Activated T-cell treated with anti-CD3 and anti-CD28 coated beads for 48 hours (primary cell): ENCODE data around the gene HSF4.

ENCODE experiments used
- DNase-seq: peaks from one replicate; pipeline ENCODE4 v3.0.0-alpha.2; 2020; ENCODE audit warnings: low read depth

Gene HSF4

DNA sequence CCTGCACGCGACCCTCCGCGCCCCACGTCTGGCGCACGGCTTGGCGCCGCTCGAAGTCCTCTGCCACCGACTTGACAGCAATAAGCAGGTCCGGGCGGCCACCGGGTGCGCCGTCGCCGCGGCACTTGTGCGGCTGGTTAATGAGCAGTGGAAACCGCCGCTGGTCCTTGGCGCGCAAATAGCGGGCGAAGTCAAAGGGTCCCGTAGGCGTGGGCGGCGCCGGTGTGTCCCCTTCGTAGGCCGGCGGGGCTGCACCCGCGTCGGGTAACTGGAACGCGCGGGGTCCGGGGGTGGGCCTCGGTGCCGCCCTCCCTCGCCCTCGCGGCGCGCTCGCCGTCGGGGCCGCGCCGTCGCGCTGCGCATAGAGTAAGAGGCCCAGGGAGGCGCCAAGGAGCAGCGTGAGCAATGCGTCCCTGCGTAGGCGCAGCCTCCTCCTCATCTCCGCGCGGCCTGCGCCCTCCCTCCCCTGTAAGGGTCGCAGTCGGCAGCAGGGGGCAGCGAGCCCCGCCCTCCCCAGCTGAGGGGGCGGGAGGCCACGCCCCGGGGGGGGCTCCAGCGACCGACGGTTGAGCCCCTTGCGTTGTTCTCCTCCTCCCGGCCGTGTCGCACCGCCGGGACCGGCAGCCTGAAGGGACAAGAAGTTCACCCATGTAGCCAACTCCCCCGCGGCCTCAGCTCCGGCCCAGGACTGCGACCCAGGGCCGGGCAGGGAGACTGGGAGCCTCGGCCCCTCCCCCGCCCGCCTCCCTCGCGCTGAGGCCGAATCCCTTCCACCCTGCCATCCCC lies 14.3 kb upstream of the HSF4 start:
- no peak for DNase-seq

DNA sequence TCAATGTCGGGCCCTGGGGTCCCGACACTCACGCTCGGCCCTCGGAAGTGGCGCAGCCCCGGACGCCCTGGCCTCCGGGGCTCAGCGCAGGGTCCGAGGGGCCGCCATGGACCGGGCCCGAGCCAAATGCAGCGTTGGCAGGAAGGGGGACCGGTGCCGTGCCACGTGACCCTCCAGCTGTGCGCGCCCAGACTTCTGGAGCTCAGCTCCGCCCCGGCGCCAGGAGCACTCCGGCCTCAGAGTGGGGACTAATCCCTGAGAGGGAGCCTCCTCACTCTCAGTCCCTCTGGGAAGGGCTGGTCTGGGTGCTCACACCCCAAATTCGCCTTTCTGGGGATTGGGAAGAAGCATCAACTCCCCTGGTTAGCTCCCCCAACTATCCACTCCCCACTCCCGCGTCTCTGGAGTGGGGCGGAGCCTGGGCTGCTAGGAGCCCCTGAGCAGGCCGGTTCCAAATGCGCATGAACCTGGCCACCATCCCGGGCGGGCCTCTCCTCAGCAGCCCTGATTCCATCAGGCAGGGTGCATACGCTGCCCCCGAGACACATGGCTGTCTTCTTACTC lies 13.6 kb upstream of the HSF4 start, which contains the start of gene B3GNT9:
Gene B3GNT9, minus strand, starts transcription at position 166 of the 564 bp plus-strand sequence. CDS start 513 bp downstream, outside the sequence.
- DNase-seq = no peak

DNA sequence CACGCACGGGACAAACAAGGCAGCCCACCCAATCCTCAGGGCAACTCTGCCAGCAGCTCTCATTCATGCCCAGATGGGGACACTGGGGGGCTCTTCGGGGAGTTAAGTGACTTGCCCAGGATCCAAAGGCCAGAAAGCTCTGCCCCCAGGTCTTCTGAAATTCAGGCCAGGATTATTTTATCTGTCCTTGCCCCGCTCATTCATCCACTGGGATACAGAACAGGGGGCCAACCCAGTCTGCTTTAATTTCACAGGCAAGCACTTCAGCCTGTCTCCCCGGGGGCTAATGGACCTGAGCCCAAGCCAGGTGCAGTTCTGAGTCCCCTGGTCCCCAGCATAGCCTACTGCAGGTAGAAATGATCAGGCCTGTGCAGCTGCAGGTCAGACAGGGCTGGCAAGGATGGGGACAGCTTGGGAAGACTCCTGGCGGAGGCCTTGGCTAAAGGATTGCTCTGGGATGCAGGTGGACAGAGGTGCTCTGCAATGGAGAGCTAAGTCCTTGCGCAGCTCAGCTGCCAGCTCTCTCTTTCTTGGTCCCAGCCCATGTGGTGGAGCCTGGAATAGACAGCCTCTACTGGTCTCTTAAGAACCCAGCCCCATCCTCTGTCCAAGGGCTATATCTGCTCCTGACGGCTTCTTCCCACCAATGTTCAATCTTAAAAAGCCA lies 13.0 kb upstream of the HSF4 start:
- no peak for DNase-seq

DNA sequence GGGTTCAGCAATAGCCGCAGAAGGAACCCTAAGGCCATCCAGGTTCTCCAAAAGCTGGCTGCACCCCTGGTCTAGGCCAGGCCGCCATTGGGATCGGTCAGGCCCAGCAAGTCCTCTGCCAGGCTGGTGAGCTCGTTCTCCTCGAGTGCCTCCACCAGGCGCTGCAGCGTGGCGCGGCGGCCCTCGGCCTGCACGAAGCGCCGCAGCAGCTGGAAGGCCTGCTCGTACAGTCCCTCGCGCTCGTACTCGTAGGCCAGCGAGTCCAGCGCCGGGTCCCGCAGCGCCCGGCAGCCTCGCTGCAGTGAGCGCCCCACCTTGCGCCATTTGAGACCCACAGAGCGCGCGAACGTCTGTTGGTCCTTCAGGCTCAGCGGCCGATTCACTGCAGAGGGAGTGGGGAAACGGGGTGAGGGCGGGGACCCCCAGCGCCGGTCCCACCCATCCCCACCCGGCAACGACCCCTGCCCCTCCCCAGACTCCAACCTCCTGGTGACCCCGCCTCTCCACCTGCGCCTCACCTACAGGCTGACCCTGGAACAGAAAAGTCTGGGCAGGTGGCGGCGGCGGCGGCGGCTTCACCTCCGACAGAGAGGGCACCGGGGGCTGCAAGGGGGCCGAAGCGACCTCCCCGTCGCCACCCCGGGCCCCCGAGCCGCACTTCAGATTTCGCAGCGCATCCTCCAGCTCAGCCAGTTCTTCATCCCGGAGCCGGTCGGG lies 9.8 kb upstream of the HSF4 start:
- DNase-seq = no peak

DNA sequence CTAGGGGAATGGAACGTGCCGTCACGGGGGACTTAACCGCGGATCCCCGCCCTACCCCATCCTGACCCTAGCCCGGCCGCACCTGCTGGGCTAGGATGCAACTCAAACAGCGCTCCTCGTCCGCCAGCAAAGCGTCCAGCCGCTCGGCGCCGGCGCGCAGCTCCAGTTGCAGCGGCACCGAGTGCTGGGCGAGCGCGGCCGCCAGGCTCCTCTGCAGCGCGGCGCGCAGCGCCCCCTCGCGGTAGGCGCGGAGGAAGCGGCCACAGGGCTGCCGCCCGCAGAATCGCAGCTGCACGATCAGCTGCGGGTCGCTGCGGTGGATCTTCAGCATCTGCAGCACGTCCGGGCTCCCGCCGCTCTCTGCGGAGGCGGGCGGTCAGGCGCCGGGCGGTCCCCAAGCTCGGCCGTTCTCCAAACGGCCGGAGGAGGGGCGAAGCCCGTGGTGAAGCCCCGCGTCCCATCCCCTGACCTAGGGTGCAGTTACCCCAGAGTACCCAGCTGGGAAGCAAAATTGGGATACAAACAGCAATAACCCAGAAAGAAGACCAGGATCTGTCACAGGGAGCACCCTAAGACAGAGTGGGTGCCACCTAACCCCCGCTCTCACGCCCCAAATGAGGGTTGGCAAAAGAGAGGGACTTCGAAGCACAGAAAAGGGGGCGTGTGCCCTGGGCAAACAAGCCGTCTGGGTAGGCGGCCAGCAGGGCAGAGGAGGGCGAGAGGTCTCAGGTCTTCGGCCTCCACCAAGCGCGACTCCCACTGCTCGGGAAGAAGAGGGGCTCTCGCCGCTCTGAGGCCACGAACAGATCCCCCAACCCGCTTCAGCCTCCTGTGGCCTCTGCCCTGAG lies 9.0 kb upstream of the HSF4 start:
- DNase-seq = peak; percentile 83

DNA sequence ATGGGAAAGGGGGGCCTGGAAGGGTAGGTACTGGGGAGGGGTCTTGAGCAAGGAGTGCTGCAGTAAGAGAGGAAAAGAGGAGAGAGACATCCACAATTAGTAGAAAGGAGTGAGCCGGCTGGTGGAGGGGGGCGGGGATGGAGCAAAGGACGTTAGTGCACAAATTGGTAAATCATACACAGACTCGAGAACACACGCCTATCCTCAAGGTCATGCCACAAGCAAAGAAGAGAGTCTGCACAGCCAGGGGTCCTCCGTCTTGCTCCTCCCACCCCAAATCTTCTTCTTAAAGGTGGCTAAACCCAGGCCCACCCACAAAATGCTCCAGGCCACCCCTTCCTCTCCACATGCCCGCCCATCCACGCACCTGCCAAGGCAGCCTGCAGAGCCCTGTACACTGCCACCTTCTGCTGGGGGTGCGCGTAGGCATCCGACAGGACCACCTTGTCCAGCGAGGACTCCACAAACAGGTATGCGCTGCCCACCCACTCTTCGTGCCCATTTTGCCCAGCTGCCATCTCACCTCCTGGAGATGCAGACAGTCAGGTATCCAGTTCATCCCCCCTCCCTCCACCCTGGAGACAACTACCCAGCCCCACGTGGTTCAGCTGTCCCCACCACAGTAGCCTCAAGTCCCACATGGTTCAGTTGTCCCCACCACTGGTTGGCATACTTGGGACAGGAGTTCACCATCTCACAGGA lies 8.3 kb upstream of the HSF4 start:
- DNase-seq = no peak

DNA sequence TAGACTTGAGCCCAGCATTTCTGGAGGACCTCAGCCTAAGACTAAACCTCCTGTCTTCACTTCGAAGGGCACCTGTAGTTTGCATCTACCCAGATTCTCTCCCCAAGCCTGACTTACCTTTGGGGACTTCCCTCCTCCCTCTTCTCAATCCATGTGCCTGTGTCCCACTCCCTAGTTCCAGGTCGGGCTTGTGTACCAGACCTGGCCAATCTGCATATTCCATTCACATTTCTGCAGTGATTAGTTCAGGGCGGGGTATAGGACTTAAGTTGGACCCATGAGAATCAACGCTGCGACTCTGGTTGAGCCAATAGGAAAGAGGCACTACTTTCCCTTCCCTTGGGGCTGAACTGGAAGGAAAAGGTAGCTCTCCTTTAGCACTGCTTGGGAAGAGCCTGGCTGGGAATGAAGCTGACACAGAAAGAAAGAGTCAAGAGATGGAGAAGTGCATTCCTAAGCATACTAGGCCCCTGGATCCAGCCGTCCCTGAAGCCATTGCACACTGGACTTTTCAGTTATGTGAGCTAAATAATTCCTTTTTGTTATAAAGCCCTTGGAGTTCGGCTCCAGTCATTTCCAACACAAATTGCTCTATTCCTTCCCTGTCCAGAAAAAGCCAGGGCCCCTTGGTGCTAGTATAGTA lies 7.3 kb upstream of the HSF4 start:
- no peak for DNase-seq

DNA sequence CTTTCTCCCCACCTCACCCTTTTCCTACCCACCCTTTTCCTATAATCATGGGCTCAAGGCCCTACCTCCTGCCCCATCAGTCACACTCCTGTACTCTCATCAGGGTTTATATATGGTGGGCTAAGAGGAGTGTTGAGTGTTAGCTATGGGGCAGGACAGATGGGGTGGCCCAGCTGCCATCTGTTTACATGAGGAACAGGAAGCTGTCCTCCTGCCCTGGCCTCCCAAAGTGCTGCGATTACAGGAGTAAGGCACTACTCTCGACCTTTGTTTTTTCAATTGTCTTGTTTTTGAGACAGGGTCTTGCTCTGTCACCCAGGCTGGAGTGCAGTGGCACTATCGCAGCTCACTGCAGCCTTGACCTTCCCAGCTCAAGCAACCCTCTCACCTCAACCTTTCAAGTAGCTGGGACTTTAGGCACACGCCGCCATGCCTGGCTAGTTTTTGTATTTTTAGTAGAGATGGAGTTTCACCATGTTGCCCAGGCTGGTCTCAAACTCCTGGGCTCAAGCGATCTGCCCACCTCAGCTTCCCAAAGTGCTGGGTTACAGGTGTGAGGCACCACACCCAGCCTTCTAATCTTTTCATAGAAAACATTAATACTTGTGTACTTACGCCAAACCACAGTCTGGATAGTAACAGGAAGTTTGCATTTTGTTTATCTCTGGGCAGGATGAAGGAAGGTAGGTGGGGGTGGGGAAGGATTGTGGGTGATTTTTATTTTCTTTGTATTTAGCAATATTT lies 6.5 kb upstream of the HSF4 start:
- no peak for DNase-seq

DNA sequence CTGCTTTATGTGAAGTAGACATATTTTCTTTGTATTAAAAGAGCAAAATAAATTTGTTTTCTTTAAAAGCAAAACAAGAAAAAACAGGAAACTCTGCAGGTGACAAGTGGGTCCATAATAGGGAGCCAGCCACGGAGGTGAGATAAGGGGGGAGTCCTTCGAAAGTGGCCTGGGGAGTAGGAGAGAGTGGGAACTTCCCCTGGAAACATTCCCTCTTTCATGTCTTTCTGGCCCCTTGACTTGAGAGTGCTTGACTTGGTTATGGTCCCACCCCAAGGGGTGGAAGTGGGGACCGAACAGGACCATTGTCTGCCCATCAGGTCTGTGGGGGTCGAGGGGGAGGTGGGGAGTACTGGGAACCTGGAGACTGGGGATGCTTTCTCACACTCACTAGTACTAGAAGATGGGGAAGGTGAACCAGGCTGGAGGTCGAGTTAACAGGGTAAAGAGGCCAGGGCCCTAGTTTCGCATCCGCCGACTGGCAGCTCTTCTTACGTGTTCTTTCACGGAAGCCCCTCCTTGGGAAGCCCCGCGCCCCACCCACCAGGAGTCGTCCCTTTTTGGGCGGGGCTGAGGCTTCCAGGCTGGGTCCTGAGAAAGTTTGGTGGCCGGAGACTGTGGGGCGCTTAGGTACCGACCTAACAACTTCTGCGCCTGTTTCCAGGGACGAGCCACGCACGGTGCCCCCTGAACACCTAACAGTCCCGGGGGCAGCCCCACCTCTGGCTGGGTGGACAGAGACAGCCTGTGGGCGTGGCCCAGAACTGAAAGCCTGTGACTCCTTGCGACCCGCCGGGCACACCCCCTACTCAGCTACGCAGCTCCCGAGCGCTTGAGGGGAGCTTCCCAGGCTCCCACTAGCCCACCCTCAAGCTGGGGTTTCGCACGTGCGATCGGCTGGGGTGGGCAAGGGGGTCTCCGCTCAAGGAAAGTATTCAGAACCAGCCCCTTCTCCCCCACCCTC lies 5.6 kb upstream of the HSF4 start:
- peak; percentile 79 for DNase-seq

DNA sequence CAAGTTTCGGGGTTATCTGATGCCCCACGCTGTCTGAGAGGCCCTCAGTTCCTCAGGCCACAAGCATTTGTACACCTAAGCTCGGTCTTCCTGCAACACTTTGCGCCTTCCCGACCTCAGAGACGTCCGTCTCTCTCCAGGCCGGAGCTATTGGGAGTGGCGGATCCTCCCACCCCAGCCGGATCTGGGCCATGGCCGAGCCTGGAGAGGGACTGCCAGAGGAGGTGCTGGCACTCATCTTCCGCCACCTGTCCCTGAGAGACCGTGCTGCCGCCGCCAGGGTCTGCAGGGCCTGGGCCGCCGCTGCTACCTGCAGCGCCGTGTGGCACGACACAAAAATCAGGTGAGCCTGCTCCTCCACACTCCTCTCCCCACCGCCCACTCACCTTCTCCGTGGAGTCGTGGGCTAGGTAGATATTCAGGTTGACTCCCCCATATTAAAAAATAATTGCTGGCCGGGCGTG lies 2.9 kb upstream of the HSF4 start:
- no peak for DNase-seq

DNA sequence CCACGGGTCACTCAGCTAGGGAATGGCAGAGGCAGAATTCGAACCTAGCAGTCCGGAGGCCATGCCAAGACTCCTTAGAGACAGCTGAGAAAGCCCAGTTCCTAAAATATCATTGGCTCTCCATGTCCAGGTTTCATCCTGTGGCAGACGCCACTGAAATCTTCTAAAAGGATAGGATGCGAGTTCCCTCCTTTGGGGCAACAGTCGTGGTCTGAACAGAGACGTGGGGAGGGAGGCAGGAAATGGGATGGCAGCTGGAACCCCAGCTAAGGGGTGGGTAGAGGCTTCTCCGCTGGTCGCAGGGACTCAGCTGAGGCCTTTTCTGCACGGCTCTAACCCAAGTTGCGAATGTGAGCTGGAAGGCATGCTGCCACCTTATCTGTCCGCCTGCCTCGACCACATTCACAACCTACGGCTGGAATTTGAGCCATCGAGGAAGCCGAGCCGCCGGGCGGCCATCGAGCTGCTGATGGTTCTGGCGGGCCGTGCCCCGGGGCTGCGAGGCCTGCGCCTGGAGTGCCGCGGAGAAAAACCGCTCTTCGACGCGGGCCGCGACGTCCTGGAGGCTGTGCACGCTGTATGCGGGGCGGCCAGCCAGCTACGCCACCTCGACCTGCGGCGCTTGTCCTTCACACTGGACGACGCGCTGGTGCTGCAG lies 1.9 kb upstream of the HSF4 start:
- DNase-seq = no peak

DNA sequence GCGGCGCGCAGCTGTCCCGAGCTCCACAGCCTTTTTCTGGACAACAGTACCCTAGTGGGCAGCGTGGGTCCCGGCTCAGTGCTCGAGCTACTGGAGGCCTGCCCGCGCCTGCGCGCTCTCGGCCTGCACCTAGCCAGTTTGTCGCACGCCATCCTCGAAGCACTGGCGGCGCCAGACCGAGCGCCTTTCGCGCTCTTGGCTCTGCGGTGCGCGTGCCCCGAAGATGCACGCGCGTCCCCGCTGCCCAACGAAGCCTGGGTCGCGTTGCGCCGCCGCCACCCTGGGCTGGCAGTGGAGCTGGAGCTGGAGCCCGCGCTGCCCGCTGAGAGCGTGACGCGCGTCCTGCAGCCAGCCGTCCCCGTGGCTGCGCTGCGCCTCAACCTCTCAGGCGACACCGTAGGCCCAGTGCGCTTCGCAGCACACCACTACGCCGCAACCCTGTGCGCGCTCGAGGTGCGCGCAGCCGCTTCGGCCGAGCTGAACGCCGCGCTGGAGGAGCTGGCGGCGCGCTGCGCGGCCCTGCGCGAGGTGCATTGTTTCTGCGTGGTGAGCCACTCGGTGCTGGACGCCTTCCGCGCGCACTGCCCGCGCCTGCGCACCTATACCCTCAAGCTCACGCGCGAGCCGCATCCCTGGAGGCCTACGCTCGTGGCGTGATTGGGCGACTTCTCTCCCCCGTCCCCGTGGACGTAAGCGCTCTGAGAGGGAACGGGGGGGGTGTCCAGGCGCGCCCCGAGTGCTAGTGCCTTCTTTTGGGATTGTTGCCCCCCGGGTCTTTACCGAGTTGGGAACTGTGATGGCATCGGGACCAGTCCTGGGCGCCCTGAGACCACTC lies 1.2 kb upstream of the HSF4 start:
- no peak for DNase-seq

DNA sequence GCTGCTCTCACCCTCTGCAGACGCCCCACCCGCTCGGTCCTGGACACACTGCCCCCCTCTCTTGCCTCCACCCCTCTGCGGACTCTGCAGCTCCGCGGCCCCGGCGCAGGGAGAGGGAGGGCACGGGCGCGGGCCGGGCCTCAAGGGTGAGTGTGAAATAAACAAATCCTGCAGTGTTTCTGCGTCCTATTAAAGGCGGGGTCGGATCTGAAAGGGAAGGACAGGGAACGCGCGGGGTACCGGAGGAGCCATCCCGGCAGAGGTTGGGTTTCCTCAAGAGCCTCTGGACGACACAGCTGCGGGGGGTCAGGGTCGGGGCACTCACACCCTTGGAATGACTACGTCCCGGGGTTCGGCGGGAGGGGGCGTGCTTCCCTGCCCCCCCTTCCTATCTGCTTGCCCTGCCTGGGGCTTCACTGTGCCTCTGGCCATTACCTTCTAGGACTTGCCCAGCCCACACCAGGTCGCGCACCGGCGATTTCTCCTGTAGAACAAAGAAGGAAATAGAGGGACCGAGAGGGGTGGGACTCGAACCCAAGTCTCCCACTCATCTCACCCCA lies 466 bp upstream of the HSF4 start:
- DNase-seq = no peak

DNA sequence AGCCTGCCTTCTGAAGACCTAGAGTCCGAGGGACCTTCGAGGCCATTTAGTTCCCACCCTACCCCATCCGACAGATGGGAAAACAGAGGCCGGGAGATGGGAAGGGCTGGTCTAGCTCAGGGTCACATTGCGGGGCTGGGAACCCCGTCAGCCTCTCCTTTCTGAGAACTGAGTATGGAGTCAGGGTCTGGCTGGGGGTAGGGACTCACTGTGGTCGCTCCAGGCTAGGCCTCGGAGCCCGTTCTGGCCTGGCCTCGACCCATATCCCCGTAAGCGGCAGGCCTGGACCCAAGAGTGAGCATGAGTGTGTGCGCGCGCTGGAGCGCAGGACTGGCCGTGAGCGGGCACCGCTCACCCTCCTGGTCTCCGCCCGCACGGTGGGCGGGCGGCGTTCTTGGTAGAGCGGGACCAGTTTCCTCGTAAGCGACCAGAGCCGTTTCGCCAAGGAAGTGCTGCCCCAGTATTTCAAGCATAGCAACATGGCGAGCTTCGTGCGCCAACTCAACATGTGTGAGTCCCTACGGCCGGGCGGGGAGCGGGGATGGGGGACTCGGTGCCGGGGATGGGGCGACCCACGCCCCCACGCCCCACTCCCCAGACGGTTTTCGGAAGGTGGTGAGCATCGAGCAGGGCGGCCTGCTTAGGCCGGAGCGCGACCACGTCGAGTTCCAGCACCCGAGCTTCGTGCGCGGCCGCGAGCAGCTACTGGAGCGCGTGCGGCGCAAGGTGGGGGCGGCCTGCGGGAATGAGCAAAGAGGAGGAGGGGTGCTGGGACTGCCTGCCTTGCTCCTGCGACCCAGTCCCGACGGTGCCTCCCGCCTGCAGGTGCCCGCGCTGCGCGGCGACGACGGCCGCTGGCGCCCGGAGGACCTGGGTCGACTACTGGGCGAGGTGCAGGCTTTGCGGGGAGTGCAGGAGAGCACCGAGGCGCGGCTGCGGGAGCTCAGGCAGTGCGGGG lies 855 bp downstream of the HSF4 start:
- DNase-seq = no peak

DNA sequence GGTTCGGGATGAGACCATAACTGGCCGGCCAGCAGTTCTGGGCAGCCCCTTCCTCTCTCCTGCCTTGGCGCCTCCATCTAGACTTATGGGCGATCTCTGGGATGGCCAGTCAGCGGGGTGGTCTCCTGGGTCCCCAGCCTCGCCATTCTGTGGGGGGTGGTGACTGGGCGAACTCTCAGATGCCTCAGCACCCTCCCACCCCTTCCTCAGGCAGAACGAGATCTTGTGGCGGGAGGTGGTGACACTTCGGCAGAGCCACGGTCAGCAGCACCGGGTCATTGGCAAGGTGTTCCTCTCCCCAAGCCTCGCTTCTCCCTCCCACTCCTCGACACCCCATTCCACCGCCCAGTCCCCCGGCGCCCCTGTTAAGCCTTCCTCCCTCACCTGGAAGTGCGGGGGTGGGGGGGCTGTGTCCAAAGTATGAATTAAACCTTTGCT lies 1.6 kb downstream of the HSF4 start:
- no peak for DNase-seq
